CD4-positive, alpha-beta T cell treated with Interleukin-4 for 4 hours (primary cell): ENCODE measurements around the gene ASMT.
"Not testable (repeated sequence)": the region's sequence is repeated elsewhere in the genome, so short reads cannot be mapped to it uniquely, and the experiment has no call there.

Experiments
- DNase-seq: peaks from one replicate; pipeline ENCODE4 v3.0.0-alpha.2; 2020

The ASMT gene

DNA sequence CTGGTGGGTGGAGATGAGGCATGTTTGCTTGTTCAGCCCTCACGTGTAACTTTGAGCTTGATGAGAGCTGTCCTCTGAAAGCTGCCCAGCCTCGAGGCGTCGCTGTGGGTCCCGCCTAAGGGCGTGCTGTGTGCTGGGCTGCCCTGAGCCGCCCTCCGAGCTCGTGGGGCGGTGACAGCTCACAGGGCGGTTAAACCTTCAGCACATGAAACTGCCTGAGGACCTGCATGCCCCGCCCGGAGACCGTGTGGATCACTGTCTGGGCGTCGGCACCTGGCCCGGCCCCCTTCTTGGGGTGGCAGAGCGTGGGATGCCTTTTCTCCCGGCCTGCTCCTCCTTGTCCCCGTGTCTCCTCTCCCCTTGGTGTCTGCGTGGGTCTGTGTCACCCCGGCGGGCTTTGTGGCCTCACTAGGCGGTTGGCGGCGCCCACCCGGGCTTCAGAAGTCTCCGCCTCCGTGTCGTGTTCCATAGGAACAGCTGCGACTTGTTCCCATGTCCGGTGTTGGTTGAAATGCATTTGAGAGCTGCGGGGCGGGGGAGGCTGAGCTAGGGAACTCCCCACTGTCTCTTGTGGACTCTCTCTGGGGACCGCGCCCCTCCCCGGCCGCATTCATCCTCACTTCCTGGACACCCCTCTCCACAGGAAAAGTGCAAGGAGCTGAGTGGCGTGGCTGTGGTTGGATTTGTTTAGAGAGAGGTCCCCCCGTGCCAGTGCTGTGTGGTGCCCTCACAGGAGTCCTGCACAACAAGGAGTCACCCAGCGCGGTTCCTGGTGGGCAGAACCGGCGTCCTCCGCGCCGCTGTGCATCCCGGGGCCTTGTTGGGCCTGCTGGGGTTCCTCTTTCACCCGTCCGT, 16.6 kb upstream of the ASMT start:
- no peak for DNase-seq

DNA sequence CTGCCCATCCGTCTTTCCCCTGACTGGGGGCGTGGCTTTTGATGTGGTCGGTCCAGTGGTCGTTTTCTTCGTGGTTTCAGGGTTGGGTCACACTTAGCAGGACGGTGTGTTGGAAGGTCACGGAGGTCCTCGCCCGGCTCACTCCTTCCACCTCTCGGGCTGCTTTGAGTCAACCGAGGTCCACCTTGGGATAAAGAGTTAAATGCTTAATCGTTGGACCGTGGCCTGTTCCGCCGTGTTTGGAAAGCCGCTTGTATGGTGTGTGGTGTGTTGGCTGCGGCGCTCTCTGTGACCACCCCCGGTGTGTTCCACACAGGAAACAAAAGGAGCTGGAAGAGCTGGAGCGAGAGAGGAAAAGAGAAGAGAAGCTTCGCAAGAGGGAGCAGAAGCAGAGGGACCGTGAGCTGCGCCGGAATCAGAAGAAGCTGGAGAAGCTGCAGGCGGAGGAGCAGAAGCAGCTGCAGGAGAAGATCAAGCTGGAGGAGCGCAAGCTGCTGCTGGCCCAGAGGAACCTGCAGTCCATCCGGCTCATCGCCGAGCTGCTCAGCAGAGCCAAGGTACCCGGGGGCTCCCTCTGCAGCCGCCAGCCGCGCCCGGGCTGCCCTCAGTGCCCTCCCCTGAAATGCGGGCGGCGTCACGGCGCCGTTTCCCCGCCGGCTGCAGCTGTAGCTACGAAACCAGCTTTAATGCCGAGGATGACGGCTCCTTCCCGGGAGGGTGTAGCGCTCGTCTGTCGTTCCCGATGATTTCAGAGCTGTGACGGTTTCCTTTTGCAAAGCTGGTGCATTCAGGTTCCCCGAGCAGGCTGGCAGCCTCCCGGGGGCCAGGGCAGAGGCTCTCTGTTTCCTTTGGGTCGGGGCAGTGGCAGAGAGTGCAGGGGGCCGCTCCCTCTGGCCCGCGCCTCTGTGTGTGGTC, 15.7 kb upstream of the ASMT start:
- no peak for DNase-seq

- no peak for DNase-seq
Measured at GRCh38 chrX:1599791-1600405, 15.0 kb upstream of the ASMT start.

- no peak for DNase-seq
Measured at GRCh38 chrX:1600406-1601050, 14.3 kb upstream of the ASMT start.

DNA sequence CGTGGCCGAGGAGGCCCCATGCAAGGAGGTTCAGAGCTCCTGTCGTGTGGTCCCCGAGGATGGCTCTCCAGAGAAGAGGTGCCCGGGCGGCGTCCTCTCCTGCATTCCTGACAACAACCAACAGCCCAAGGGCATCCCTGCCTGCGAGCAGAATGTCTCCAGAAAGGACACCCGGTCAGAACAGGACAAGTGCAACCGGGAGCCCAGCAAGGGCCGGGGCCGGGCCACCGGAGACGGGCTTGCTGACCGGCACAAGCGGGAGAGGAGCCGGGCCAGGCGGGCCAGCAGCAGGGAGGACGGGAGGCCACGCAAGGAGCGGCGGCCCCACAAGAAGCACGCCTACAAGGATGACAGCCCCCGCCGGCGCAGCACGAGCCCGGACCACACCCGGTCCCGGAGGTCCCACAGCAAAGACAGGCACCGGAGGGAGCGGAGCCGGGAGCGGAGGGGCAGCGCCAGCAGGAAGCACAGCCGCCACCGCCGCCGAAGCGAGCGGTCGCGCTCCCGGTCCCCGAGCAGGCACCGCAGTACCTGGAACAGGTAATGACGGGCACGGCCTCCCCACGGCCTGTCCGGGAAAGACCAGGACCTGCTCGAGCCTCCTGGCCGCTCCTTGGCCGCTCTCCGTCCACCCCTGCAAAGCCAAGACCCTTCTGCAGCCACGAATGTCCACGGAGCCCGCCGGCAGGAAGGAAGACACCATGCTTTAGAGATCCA, 13.7 kb upstream of the ASMT start:
- DNase-seq, result no peak

DNA sequence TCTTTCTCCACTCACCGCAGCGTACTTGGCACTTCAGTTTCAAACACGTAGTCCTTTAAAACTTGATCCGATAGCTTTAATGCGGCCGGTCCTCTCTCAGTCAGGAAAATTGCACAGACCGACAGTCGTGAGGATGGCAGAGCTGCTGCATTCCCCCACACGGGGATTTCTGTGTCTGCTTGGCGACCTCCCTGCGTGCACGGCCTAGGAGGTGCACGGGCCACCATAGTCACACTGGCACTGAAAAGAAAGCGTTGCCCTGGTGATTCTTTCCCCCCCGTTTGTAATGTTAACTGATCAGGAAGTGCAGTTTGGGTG, 13.1 kb upstream of the ASMT start:
- no peak for DNase-seq

DNA sequence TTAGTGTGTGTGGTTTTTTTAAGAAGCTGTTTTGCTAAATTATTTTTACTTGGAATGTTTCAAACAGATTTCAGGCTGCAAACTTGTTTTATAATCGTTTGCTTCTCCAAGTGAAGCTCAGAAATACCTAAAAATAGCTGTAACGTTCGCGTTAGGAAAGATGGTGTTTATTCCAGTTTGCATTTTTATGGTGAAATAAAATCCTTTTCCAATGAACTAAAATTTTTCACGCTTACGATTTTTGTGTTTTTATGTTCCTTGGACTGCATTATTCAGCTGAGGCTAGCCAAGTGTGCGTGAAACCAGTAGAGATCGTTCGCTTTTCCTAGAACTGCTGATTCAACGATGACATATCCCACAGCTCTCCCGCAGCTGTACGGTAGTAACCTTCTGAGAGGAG, 12.6 kb upstream of the ASMT start:
- DNase-seq, result no peak

DNA sequence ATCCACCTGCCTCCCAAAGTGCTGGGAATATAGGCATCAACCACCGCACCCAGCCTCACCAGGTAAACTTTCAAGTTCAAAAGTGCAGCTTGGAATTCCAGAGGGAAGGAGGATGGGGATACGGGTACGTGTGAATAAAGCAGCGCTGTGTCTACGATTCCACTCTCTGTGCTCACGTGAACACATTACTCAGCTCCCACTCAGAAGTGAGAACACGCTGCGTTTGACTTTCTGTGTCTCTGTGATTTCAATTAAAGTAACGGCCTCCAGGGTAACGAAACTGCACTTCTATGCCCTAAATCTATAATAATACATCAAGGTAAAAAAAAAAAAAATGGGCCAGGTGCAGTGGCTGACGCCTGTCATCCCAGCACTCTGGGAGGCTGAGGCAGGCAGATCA, 8.4 kb upstream of the ASMT start:
- DNase-seq, result no peak

- no peak for DNase-seq
Measured at GRCh38 chrX:1609311-1609710, 5.5 kb upstream of the ASMT start.

DNA sequence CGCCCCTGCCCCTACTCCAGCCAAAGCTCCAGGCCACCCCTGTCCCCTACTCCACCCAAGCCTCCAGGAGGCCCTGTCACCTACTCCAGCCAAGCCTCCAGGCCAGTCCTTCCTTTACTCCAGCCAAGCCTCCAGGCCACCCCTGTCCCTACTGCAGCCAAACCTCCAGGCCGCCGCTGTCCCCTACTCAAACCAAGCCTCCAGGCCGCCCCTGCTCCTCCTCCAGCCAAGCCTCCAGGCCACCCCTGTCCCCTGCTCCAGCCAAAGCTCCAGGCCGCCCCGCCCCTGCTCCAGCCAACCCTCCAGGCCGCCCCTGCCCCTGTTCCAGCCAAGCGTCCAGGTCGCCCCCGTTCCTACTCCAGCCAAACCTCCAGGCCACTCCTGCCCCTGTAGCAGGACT, 5.1 kb upstream of the ASMT start:
- no peak for DNase-seq

DNA sequence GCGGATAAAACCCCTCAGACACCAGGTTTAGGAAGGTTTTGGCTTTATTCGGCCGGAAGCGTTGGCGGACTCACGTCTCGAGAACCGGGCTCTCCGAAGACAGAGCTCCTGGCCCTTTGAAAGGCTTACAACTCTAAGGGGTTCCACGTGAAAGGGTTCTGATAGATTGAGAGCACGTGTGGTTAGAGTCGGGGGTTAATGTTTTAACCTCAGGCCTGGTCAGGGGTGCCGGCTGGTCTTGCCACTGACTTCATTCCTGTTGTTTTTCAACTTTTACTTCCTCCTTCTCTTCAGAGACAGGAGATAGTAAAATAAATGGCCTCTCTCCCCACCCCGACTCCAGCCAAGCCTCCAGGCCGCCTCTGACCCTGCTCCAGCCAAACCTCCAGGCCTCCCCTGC, 4.7 kb upstream of the ASMT start:
- DNase-seq, result no peak

GRCh38 chrX:1610736-1611135, 4.1 kb upstream of the ASMT start:
- no peak for DNase-seq

- DNase-seq, result no peak
Measured at GRCh38 chrX:1612641-1613286, 2.1 kb upstream of the ASMT start.

- no peak for DNase-seq
Measured at GRCh38 chrX:1618689-1619088, 3.8 kb downstream of the ASMT start.

DNA sequence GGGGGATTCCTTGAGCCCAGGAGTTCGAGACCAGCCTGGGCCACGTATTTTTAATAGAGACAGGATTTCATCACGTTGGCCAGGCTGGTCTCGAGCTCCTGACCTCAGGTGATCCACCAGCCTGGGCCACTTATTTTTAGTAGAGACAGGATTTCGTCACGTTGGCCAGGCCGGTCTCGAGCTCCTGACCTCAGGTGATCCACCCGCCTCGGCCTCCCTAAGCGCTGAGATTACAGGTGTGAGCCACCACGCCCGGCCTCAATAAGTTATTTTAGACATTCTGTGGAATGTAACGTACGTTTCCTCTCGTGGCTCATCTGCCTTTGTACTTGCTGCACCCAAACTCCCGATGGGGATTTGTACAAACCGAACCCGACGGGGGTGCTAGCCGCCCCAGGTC, 8.8 kb downstream of the ASMT start:
- no peak for DNase-seq

DNA sequence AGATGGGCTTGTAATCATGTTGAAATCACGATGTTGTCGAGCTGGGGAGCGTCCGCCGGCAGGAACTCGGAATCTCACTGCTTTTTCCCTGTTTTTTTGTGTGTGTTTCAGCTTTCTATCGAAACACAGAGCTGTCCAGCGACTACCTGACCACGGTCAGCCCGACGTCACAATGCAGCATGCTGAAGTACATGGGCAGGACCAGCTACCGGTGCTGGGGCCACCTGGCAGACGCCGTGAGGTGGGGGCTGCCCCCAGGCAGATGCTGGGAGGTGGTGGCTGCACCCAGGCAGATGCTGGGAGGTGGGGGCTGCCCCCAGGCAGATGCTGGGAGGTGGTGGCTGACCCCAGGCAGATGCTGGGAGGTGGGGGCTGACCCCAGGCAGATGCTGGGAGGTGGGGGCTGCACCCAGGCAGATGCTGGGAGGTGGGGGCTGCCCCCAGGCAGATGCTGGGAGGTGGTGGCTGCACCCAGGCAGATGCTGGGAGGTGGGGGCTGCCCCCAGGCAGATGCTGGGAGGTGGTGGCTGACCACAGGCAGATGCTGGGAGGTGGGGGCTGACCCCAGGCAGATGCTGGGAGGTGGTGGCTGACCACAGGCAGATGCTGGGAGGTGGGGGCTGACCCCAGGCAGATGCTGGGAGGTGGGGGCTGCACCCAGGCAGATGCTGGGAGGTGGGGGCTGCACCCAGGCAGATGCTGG, 9.4 kb downstream of the ASMT start:
- not testable (repeated sequence) for DNase-seq

- DNase-seq, result not testable (repeated sequence)
Measured at GRCh38 chrX:1624861-1625215, 10.0 kb downstream of the ASMT start.

- no peak for DNase-seq
Measured at GRCh38 chrX:1629244-1629643, 14.4 kb downstream of the ASMT start.

DNA sequence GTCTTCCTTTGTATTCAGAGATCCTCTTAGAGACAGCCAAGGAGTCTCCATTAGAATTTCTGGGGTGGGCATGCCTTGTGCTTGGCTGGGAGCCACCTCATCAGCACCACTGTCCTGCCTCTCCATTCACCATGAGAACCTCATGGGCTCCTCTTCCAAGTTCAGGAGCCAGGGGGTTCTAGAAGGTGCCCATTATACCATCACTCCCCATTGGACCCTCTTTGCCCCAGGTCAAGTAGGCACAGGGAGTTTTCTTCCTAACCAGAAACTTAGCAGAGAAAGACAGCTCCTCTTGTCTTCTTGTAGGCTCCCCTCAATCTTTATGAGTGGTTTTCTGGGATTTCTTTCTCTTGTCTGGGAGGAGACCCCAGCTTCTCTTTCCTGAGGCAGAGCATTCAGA, 31.1 kb downstream of the ASMT start:
- no peak for DNase-seq

DNA sequence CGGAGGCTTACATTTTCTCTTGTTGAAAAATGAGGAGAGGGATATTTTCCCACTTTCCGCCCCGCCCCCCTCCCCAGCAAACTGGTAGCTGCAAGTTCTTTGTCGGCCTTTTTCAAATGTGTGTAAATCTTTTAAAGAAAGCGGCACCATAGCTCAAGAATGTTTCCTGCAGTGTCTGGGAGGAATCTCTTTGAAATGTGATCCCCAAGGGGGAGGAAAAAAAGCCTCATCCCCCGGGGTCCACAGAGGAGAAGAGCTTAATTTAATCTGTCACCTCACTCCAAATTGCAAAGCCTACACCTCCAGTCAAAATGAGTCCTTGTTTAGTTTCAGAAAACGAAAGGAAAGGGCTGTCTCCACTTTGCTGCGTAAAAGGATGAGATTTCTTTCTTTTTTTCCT, 34.8 kb downstream of the ASMT start:
- no peak for DNase-seq

DNA sequence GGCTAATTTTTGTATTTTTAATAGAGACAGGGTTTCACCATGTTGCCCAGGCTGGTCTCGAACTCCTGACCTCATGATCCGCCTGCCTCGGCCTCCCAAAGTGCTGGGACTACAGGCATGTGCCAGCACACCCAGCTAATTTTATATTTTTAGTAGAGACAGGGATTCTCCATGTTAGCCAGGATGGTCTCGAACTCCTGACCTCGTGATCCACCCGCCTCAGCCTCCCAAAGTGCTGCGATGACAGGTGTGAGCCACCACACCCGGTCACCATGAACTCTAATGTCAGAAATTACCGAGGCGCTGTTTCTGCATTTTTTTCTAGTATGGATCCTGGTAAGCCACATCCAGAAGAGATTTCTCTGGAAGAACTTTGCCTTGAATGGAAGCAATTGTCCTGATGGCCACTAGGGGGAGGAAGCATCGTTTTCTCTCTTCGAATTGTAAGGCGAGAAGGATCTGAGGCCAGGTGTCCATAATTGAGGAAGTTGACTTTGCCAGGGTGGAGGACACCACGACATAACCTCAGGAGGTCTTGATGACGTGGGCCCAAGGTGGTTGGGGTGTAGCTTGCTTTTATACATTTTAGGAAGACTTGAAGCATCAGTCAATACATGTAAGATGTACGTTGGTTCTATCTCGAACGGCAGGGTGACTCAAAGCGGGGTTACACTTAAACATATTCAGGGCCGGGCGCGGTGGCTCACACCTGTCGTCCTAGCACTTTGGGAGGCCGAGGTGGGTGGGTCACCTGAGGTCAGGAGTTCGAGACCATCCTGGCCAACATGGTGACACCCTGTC, 37.4 kb downstream of the ASMT start:
- DNase-seq, result peak; percentile 57
